ENCODE measurements around the gene ARAP3. TPM values are rescaled to one million over a fixed set of nuclear protein-coding genes. Genes with fewer than 3 reads are reported as not detected.

ARAP3 gene
- total and polyA plus RNA-seq, 9 of the 15 experiments (the other 6 are each of a cell fraction or from before 2014, with no cell fraction given), result 0.83 to 25.7 (median 6.4) TPM

- Histone ChIP-seq H3K27ac (ENCODE audit: extremely low read depth, low read depth, low read length) (no peak overlapping the region), H3K4me1 (replicated peaks in 1 of 2; ENCODE audit: control insufficient read depth in 2 of 2, insufficient read depth in 2 of 2, low read length in 2 of 2) (peaks cover 5 to 21% of the 10 kb centered on the region in 2 experiments; a peak in 4 of 5 replicates), H3K9me1 (ENCODE audit: control insufficient read depth, insufficient read depth, low read length) (no peaks in the 10 kb centered on the region), H3K9me3 (replicated peaks; ENCODE audit: control insufficient read depth, insufficient read depth, low read depth, low read length) (no peaks in the 10 kb centered on the region), H3K27me3 (ENCODE audit: control insufficient read depth in 2 of 2, insufficient read depth in 2 of 2, low read length in 2 of 2) (no peaks in the 10 kb centered on the region), H3K79me2 (ENCODE audit: control insufficient read depth, insufficient read depth, low read length) (peaks cover 3% of the 10 kb centered on the region; the same call in 1 of the 3 replicates), H3K4me3 (no peak overlapping the region), H3K36me3 (ENCODE audit: control insufficient read depth, insufficient read depth, low read length) (peaks cover 4% of the 10 kb centered on the region; the same call in 1 of the 3 replicates), H2AFZ (ENCODE audit: low read depth, low read length) (no peak overlapping the region), H4K20me1 (replicated peaks; ENCODE audit: control insufficient read depth, insufficient read depth, low read length) (no peaks in the 10 kb centered on the region; the same call in 1 of the 2 replicates), H3K4me2 (ENCODE audit: insufficient read depth, low read length) (no peak overlapping the region), H3K9ac (ENCODE audit: insufficient read depth in 1 of 2, low read depth in 2 of 2, low read length in 2 of 2) (no peak overlapping the region)
- intact Hi-C loops (cut with micrococcal nuclease), result no loop called here
- DNase-seq (ENCODE audit: extremely low read depth in 1 of 4, low spot score in 3 of 4) (no peak), FAIRE-seq (no peak), ATAC-seq (no peak)
- BruUV-seq (replicated peaks), result no TSS peak
- WGBS (ENCODE audit: insufficient coverage, low coverage, missing lambda C conversion rate), result 69% methylated on average over 4 of the region's 4 CpGs
- POLR2A ChIA-PET, result interaction anchor here (0.5 to 0.6 kb wide), 2 partner anchors 10 to 262 kb away, joined by 3 to 4 read pairs; partner anchors contain the start of gene PCDHGA10
- TF ChIP-seq ZNF551 (CRISPR knock-in tag; IDR thresholded peaks at IDR 0.05) (no peak), DDX20 (tag; IDR thresholded peaks at IDR 0.05; ENCODE audit: low read depth) (no peak), PURB (CRISPR knock-in tag; IDR thresholded peaks at IDR 0.05; ENCODE audit: low read depth) (no peak), ZNF584 (CRISPR knock-in tag; IDR thresholded peaks at IDR 0.05; ENCODE audit: low read depth) (no peak), ELK1 (CRISPR knock-in tag; IDR thresholded peaks at IDR 0.05) (no peak), ZNF766 (CRISPR knock-in tag; conservative IDR thresholded peaks at IDR 0.05) (no peak), ZNF561 (CRISPR knock-in tag; conservative IDR thresholded peaks at IDR 0.05) (no peak), PRMT5 (CRISPR knock-in tag; IDR thresholded peaks at IDR 0.05) (no peak), ZZZ3 (IDR thresholded peaks at IDR 0.05) (no peak), PCBP1 (IDR thresholded peaks at IDR 0.05; ENCODE audit: low read depth, low read length, poor library complexity, severe bottlenecking) (no peak), TAL1 (IDR thresholded peaks at IDR 0.05) (no peak), TRIM24 (IDR thresholded peaks at IDR 0.05) (no peak), COPS2 (conservative IDR thresholded peaks at IDR 0.05) (no peak), U2AF2 (optimal IDR thresholded peaks at IDR 0.05; ENCODE audit: low read depth, low read length) (no peak), ZNF830 (CRISPR knock-in tag; IDR thresholded peaks at IDR 0.05) (no peak), ZNF76 (CRISPR knock-in tag; IDR thresholded peaks at IDR 0.05; ENCODE audit: borderline replicate concordance) (no peak), ZSCAN29 (IDR thresholded peaks at IDR 0.05) (no peak), SMARCA4 (IDR thresholded peaks at IDR 0.05) (no peak)
- TF ChIP-seq, protein P1, sequence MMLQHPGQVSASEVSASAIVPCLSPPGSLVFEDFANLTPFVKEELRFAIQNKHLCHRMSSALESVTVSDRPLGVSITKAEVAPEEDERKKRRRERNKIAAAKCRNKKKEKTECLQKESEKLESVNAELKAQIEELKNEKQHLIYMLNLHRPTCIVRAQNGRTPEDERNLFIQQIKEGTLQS (IDR thresholded peaks at IDR 0.05), result no peak
- TF ChIP-seq, protein P1 (CRISPR knock-in tag; conservative IDR thresholded peaks at IDR 0.05), result no peak
- TF ChIP-seq, protein P2, sequence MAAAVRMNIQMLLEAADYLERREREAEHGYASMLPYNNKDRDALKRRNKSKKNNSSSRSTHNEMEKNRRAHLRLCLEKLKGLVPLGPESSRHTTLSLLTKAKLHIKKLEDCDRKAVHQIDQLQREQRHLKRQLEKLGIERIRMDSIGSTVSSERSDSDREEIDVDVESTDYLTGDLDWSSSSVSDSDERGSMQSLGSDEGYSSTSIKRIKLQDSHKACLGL (CRISPR knock-in tag; IDR thresholded peaks at IDR 0.05; ENCODE audit: borderline replicate concordance, poor library complexity, severe bottlenecking), result no peak
- in situ Hi-C loops (cut with MboI), result no loop called here
- CTCF ChIA-PET (ENCODE audit: low intra/inter-chr PET ratio), result interaction anchor here (0.7 kb wide), 1 partner anchor 35 kb away, joined by 3 read pairs; no protein-coding TSS in a partner anchor
These were observed 6.4 kb downstream of the ARAP3 start for GRCh38 chr5:141675672-141676071.

All from K562 (cell line).